ENCODE data around the gene MRPS34. TPM values are rescaled to one million over a fixed set of nuclear protein-coding genes. Genes with fewer than 3 reads are reported as not detected.

MRPS34 gene
- total RNA-seq, 4 donors from 2014 or later = 56.8 to 84.2 (median 78.6) TPM

DNA sequence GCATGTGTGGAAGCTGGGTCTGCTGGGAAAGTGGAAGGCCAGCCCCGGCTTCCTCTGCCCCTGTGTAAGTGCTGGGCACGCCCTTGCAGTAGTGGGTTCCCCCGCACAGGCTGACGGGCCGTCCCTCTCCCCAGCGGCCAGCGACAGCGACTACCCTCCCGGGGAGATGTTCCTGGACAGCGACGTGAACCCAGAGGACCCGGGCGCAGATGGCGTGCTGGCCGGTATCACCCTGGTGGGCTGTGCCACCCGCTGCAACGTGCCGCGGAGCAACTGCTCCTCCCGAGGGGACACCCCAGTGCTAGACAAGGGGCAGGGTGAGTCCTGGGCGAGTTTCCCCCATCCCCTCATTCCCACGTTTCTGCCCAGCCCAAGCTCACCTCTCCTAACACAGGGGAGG, 7.1 kb downstream of the MRPS34 start:
- ATAC-seq (ENCODE audit: low FRiP score) = no peak
- no peak for DNase-seq (ENCODE audit: low spot score)
- TF ChIP-seq, protein P1, sequence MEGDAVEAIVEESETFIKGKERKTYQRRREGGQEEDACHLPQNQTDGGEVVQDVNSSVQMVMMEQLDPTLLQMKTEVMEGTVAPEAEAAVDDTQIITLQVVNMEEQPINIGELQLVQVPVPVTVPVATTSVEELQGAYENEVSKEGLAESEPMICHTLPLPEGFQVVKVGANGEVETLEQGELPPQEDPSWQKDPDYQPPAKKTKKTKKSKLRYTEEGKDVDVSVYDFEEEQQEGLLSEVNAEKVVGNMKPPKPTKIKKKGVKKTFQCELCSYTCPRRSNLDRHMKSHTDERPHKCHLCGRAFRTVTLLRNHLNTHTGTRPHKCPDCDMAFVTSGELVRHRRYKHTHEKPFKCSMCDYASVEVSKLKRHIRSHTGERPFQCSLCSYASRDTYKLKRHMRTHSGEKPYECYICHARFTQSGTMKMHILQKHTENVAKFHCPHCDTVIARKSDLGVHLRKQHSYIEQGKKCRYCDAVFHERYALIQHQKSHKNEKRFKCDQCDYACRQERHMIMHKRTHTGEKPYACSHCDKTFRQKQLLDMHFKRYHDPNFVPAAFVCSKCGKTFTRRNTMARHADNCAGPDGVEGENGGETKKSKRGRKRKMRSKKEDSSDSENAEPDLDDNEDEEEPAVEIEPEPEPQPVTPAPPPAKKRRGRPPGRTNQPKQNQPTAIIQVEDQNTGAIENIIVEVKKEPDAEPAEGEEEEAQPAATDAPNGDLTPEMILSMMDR (IDR thresholded peaks at IDR 0.05) = no peak

GRCh38 chr16:1764971-1765370, 8.0 kb downstream of the MRPS34 start:
- TF ChIP-seq, protein P1 (IDR thresholded peaks at IDR 0.05) = no peak
- DNase-seq (ENCODE audit: low spot score) (no peak), ATAC-seq (ENCODE audit: low FRiP score) (no peak)

DNA sequence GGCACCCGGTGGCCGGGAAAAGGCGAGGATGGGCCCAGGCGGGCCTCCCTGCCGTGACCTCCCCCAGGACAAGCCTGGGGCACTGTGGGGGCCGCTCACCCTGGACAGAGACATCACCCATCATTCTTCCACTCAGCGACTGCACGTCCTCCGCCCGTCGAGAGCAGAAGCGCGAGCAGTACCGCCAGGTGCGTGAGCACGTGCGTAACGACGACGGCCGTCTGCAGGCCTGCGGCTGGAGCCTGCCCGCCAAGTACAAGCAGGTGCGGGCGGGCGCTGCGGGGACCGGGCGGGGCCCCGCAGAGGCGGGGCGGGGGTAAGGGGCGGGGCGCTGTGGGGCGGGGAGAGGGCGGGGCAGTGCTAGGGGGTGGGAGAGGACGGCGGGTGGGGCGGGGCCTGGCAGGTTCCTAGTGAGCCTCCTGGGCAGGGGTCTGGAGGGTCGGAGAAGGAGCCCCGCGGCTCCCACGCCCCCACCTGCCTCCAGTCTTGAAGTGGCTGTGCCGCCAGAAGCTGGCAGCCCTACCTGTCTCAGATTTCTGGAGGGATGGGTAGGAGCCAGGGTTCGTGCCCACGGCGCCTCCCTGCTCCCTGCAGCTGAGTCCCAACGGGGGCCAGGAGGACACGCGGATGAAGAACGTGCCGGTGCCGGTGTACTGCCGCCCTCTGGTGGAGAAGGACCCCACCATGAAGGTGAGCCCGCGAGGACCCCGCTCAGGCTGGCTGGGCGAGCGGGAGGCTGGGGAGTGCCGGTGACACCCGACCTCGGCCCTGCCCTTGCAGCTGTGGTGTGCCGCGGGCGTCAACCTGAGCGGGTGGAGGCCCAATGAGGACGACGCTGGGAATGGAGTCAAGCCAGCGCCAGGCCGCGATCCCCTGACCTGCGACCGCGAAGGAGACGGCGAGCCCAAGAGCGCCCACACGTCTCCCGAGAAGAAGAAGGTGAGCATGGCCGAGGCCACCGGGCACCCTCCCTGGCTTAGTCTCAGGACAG, 9.1 kb downstream of the MRPS34 start:
- TF ChIP-seq, protein P1 (IDR thresholded peaks at IDR 0.05) = no peak
- DNase-seq (ENCODE audit: low spot score) (no peak), ATAC-seq (ENCODE audit: low FRiP score) (no peak)

DNA sequence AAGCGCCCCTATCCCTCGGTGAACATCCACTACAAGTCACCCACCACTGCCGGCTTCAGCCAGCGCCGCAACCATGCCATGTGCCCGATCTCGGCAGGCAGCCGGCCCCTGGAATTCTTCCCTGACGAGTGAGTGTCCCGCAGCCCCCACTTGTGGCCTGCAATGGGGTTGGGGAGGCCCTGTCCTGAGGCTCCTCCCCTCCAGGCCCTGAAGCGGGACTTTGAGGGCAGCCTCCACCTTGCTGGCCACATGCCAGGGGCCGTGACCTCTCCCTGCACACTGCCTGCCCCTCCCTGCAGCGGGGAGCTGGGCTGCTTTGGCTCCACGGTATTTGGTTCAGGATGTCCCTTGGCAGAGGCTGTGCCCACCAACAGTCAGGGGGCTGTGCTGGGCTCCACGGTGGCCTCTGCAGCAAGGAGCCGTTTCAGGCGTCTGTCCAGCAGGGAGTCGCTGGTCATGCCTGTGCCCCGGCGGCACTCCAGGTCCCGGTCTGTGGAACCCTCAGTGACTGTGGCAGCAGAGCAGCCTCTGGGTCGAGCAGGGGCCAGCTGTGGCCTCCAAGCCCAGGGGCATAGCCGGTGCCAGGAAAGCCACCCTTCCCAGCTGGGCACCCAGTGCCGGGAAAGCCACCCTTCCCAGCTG, 9.9 kb downstream of the MRPS34 start:
- DNase-seq (ENCODE audit: low spot score) (no peak), ATAC-seq (ENCODE audit: low FRiP score) (no peak)
- TF ChIP-seq, protein P1 (IDR thresholded peaks at IDR 0.05) = no peak

DNA sequence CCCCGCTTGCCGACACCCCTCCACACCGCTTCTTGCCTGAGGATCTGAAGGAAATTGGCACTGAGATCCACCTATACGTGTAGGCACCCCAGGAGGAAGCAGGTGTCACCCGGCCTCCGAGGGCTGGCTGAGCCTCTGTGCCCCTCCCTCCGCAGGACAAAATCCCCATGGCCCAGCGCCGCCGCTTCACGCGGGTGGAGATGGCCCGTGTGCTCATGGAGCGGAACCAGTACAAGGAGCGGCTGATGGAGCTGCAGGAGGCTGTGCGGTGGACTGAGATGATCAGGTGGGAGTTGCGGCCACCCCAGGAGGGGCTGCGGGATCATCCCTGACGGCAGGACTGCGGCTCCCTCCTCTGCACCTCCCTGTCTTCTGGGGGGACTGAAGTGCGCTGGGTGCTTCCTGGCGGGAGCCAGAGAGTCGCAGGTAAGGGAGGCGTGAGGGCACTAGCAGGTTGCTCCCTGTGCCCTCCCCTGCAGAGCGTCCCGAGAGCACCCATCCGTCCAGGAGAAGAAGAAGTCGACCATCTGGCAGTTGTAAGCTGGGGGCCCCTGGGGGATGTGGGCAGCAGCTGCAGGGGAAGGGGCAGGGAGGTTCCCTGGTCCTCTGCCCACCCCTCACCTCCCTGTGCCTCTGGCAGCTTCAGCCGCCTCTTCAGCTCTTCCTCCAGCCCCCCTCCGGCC, 10.6 kb downstream of the MRPS34 start:
- ATAC-seq (ENCODE audit: low FRiP score) (no peak), DNase-seq (ENCODE audit: low spot score) (no peak)
- TF ChIP-seq, protein P1 (IDR thresholded peaks at IDR 0.05) = no peak

GRCh38 chr16:1761751-1762150, 11.2 kb downstream of the MRPS34 start:
- no peak for DNase-seq (ENCODE audit: low spot score)
- TF ChIP-seq, protein P1 (IDR thresholded peaks at IDR 0.05) = no peak
- ATAC-seq (ENCODE audit: low FRiP score) = no peak
